KMS-11 (cell line): ENCODE data around the gene GRK3.

Experiments used
- H2AFZ ChIP-seq: fragments of 200-600 bp; sonication (generic); 2 replicates; pipeline ENCODE4 v1.6.1; 2016; ENCODE audit warnings: antibody characterized with exemption, mixed run types, low read depth
- H3K27ac ChIP-seq: fragments of 200-600 bp; sonication (generic); 2 replicates; pipeline ENCODE4 v1.6.1; 2016; ENCODE audit warnings: mild to moderate bottlenecking, mixed run types
- H3K27me3 ChIP-seq: fragments of 200-600 bp; sonication (generic); 2 replicates; pipeline ENCODE4 v1.6.1; 2017; ENCODE audit warnings: mild to moderate bottlenecking, low read depth, mixed run types, moderate library complexity; ENCODE audit not compliant: insufficient read depth
- H3K36me3 ChIP-seq: fragments of 200-600 bp; sonication (generic); 2 replicates; pipeline ENCODE4 v1.6.1; 2017; ENCODE audit warnings: mild to moderate bottlenecking, mixed run types; ENCODE audit not compliant: insufficient read depth
- H3K4me1 ChIP-seq: fragments of 200-600 bp; sonication (generic); 2 replicates; pipeline ENCODE4 v1.6.1; 2016; ENCODE audit warnings: mild to moderate bottlenecking, low read depth, mixed run types; ENCODE audit not compliant: poor library complexity, severe bottlenecking
- H3K4me2 ChIP-seq: fragments of 200-600 bp; sonication (generic); 2 replicates; pipeline ENCODE4 v1.7.0; 2016; ENCODE audit warnings: mild to moderate bottlenecking, mixed run types
- H3K4me3 ChIP-seq: fragments of 200-600 bp; sonication (generic); IDR thresholded peaks from 2 replicates; pipeline ENCODE4 v1.6.1; 2017; ENCODE audit warnings: low read depth, low read length, mixed read lengths; ENCODE audit not compliant: insufficient read depth
- H3K79me2 ChIP-seq: fragments of 200-600 bp; sonication (generic); 2 replicates; pipeline ENCODE4 v1.6.1; 2016; ENCODE audit warnings: low read depth, mixed run types; ENCODE audit not compliant: insufficient read depth
- H3K9ac ChIP-seq: fragments of 200-600 bp; sonication (generic); 2 replicates; pipeline ENCODE4 v1.6.1; 2016; ENCODE audit warnings: mild to moderate bottlenecking, mixed run types
- H4K20me1 ChIP-seq: fragments of 200-600 bp; sonication (generic); 2 replicates; pipeline ENCODE4 v1.6.1; 2016; ENCODE audit warnings: mild to moderate bottlenecking, mixed run types; ENCODE audit not compliant: insufficient read depth
- TF ChIP-seq, protein P1 (sequence below): fragments of 200-600 bp; sonication (generic); conservative IDR thresholded peaks from 2 replicates; pipeline ENCODE4 v1.6.1; 2017; ENCODE audit warnings: low read depth, mild to moderate bottlenecking, antibody characterized with exemption, low read length, moderate library complexity, mixed read lengths

The GRK3 gene

DNA sequence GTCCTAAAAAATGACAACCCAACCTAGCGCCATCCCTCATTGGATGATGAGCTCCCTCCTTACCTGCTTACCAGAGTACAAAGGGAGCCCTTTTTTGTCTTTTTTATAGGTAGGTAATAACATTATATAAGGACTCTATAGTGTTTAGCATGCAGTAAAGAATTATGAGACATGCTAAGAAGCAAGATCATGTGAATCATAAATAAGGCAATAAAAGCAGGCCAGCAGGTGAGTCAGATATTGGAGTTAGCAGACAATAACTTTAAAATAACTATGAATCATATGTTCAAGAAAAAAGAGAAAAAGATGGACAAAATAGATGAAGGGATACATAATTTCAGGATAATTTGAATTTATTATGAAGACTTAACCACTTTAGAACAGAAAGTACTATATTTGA is 81.5 kb downstream of the GRK3 start:
- TF ChIP-seq, protein P1, sequence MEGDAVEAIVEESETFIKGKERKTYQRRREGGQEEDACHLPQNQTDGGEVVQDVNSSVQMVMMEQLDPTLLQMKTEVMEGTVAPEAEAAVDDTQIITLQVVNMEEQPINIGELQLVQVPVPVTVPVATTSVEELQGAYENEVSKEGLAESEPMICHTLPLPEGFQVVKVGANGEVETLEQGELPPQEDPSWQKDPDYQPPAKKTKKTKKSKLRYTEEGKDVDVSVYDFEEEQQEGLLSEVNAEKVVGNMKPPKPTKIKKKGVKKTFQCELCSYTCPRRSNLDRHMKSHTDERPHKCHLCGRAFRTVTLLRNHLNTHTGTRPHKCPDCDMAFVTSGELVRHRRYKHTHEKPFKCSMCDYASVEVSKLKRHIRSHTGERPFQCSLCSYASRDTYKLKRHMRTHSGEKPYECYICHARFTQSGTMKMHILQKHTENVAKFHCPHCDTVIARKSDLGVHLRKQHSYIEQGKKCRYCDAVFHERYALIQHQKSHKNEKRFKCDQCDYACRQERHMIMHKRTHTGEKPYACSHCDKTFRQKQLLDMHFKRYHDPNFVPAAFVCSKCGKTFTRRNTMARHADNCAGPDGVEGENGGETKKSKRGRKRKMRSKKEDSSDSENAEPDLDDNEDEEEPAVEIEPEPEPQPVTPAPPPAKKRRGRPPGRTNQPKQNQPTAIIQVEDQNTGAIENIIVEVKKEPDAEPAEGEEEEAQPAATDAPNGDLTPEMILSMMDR: no peak
- Histone ChIP-seq H3K27ac (no peak overlapping the region), H3K4me3 (no peak overlapping the region), H3K9ac (no peak overlapping the region), H3K4me2 (no peak overlapping the region), H3K4me1 (no peaks in the 10 kb centered on the region), H2AFZ (no peak overlapping the region), H3K79me2 (no peaks in the 10 kb centered on the region), H4K20me1 (no peaks in the 10 kb centered on the region), H3K27me3 (no peaks in the 10 kb centered on the region), H3K36me3 (no peaks in the 10 kb centered on the region)

DNA sequence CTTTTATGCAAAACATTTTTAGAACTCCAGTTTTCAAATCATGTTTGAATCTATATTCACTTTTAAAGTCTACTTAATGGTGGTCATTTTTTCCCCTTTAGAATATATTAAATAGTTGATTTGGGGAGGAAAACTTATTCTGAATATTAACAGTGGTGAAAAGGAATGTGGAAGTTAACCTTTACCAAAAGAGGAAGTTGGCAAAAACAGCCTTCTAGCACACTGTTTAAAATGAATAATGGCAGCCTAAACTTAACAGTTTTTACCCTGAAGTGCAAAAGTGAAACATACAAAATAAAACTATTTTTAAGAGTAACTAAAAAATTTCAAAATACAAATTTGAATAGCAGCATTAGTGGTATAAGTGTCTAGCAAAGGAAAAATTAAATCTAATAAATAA is 86.4 kb downstream of the GRK3 start:
- no peak overlapping the region for H2AFZ ChIP-seq
- H3K36me3 ChIP-seq: no peaks in the 10 kb centered on the region
- no peak overlapping the region for H3K27ac ChIP-seq
- H3K4me2 ChIP-seq: no peak overlapping the region
- no peaks in the 10 kb centered on the region for H3K27me3 ChIP-seq
- H3K4me3 ChIP-seq: no peak overlapping the region
- no peaks in the 10 kb centered on the region for H4K20me1 ChIP-seq
- TF ChIP-seq, protein P1: no peak
- H3K4me1 ChIP-seq: no peaks in the 10 kb centered on the region
- no peaks in the 10 kb centered on the region for H3K79me2 ChIP-seq
- no peak overlapping the region for H3K9ac ChIP-seq

- Histone ChIP-seq H3K79me2 (no peaks in the 10 kb centered on the region), H3K4me2 (no peak overlapping the region), H3K36me3 (no peaks in the 10 kb centered on the region), H4K20me1 (no peaks in the 10 kb centered on the region), H3K4me3 (no peak overlapping the region), H2AFZ (no peak overlapping the region), H3K4me1 (no peaks in the 10 kb centered on the region), H3K27me3 (no peaks in the 10 kb centered on the region), H3K9ac (no peak overlapping the region), H3K27ac (no peak overlapping the region)
- TF ChIP-seq, protein P1: no peak
Measured at GRCh38 chr22:25651332-25652085, 87.0 kb downstream of the GRK3 start.

- Histone ChIP-seq H3K4me1 (no peaks in the 10 kb centered on the region), H3K36me3 (no peaks in the 10 kb centered on the region), H3K4me2 (no peak overlapping the region), H3K79me2 (no peaks in the 10 kb centered on the region), H3K9ac (no peak overlapping the region), H4K20me1 (no peaks in the 10 kb centered on the region), H3K27ac (no peak overlapping the region), H3K4me3 (no peak overlapping the region), H3K27me3 (no peaks in the 10 kb centered on the region), H2AFZ (no peak overlapping the region)
- TF ChIP-seq, protein P1: no peak
Measured at GRCh38 chr22:25654676-25655075, 90.2 kb downstream of the GRK3 start.
